OCI-LY1 (cell line): ENCODE data around the gene TYW1.
"Not testable (repeated sequence)": the region's sequence is repeated elsewhere in the genome, so short reads cannot be mapped to it uniquely, and the experiment has no call there.

Experiments used
- CTCF ChIP-seq: fragments of 200-600 bp; sonication (generic), shearing (Covaris generic); IDR thresholded peaks from 2 replicates; pipeline ENCODE4 v1.5.1; 2017; ENCODE audit warnings: mild to moderate bottlenecking, antibody characterized with exemption, low read length, moderate library complexity, mixed read lengths
- EZH2 ChIP-seq: fragments of 200-600 bp; sonication (generic), shearing (Covaris generic); IDR thresholded peaks from 2 replicates; pipeline ENCODE4 v1.8.0; 2017; ENCODE audit warnings: borderline replicate concordance, mixed run types, mild to moderate bottlenecking, antibody characterized with exemption, low read length, moderate library complexity, mixed read lengths

DNA sequence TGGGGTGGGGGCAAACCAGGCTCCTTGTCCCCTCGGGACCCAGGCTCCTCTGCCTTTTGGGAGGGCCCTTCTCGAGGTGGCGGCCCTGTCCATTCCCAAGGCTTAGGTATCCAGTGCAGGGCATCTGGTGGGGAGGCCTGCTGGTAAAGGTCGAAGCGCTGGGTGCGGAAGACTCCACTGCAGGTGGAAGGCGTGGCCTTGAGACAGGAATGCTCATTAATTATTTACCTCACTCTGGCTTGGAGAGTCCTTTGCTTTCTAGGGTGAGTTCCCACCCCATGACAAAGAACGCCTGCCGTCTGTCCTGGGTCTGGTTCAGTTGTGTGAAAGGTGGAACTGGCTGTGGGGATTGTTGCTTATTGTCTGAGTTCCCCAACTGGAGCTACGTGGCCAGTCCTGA lies 92.6 kb downstream of the TYW1 start:
- TF ChIP-seq CTCF, EZH2: not testable (repeated sequence)
